Erythroblast (primary cell): ENCODE measurements around the gene ERN1.
A peak's percentile ranks its signal among the peaks of the same experiment; 100 is the strongest.

ENCODE experiments used
- DNase-seq, 2 experiments: peaks; one replicate each; lab custom pipeline; 2025; lab: John Stamatoyannopoulos, UW
- GATA1 ChIP-seq: IDR thresholded peaks from 2 replicates; pipeline ENCODE4 v1.6.1; 2011; ENCODE audit warnings: low read depth, mild to moderate bottlenecking, control low read depth, low read length, moderate library complexity
- POLR2A ChIP-seq: IDR thresholded peaks from 2 replicates; pipeline ENCODE4 v1.6.1; 2011; ENCODE audit warnings: mild to moderate bottlenecking, low read length

The ERN1 gene

GRCh38 chr17:64164596-64165285 is 34.8 kb upstream of the ERN1 start:
- TF ChIP-seq GATA1 (no peak), POLR2A (no peak)
- DNase-seq: peak; percentile 63 to 88

GRCh38 chr17:64163468-64163867 is 33.5 kb upstream of the ERN1 start:
- TF ChIP-seq POLR2A (no peak), GATA1 (no peak)
- DNase-seq: no peak

GRCh38 chr17:64162554-64162953 is 32.6 kb upstream of the ERN1 start:
- no peak for DNase-seq
- TF ChIP-seq POLR2A: no peak
- TF ChIP-seq GATA1: no peak

GRCh38 chr17:64161380-64162176 is 31.6 kb upstream of the ERN1 start:
- peak; percentile 28 to 35 for DNase-seq
- TF ChIP-seq POLR2A (no peak), GATA1 (no peak)

- TF ChIP-seq POLR2A (no peak), GATA1 (no peak)
- no peak for DNase-seq
These were observed 30.4 kb upstream of the ERN1 start for GRCh38 chr17:64160378-64160777.

- TF ChIP-seq POLR2A (no peak), GATA1 (no peak)
- DNase-seq: no peak
These were observed 29.1 kb upstream of the ERN1 start for GRCh38 chr17:64158831-64159590.

- no peak for TF ChIP-seq POLR2A
- TF ChIP-seq GATA1: no peak
- no peak for DNase-seq
These were observed 28.5 kb upstream of the ERN1 start for GRCh38 chr17:64158406-64158805.

- DNase-seq: no peak
- no peak for TF ChIP-seq POLR2A
- no peak for TF ChIP-seq GATA1
These were observed 27.8 kb upstream of the ERN1 start for GRCh38 chr17:64157669-64158180.

- TF ChIP-seq POLR2A (no peak), GATA1 (no peak)
- no peak for DNase-seq
These were observed 26.7 kb upstream of the ERN1 start for GRCh38 chr17:64156670-64157069.

GRCh38 chr17:64155751-64156544 is 26.0 kb upstream of the ERN1 start:
- DNase-seq: no peak
- no peak for TF ChIP-seq GATA1
- no peak for TF ChIP-seq POLR2A

GRCh38 chr17:64155129-64155528 is 25.2 kb upstream of the ERN1 start:
- DNase-seq: no peak
- TF ChIP-seq POLR2A (no peak), GATA1 (no peak)

GRCh38 chr17:64154717-64155116 is 24.8 kb upstream of the ERN1 start:
- TF ChIP-seq POLR2A: no peak
- no peak for TF ChIP-seq GATA1
- no peak for DNase-seq

GRCh38 chr17:64154313-64154695 is 24.4 kb upstream of the ERN1 start:
- TF ChIP-seq POLR2A: no peak
- TF ChIP-seq GATA1: no peak

More at GRCh38 chr17:64154313-64154695, 24.4 kb upstream of the ERN1 start:
- DNase-seq: no peak
